K562 (cell line): ENCODE measurements around the gene PSMC6. TPM values are rescaled to one million over a fixed set of nuclear protein-coding genes. Genes with fewer than 3 reads are reported as not detected.

Experiments
- ATAC-seq: fragments of 200-7000 bp; cut with Tn5 transposase; 3 replicates; pipeline ENCODE4 v1.9.1; 2020; ENCODE audit warnings: moderate library complexity
- BruUV-seq: library from RNA; stranded (reverse); fragments of 400-500 nt; replicated peaks from 2 replicates; lab custom pipeline; 2021; lab: Mats Ljungman, UMichigan
- CTCF ChIA-PET: fragments of 300-600 bp; formaldehyde crosslinking; extraction: SDS; loops from one replicate; lab custom pipeline; 2021; ENCODE audit warnings: low intra/inter-chr PET ratio; lab: Yijun Ruan, JAX
- POLR2A ChIA-PET: fragments of 300-600, 350-650 bp; sonication (Branson Sonifier 250); formaldehyde crosslinking; extraction: SDS; loops from one replicate; lab custom pipeline; 2021; ENCODE audit warnings: antibody characterized with exemption, inconsistent platforms; lab: Yijun Ruan, JAX
- DNase-seq, 4 experiments: peaks; one replicate each; pipeline versions ENCODE4 v3.0.0 to v3.0.0-alpha.2; 2011 to 2018; ENCODE audit warnings: low spot score in 3 of 4, mixed read lengths in 3 of 4; ENCODE audit errors: extremely low read depth in 1 of 4
- FAIRE-seq: peaks from 2 replicates; lab custom pipeline; 2011; peaks lifted over from hg19 to GRCh38; lab: Jason Lieb, UNC
- H2AFZ ChIP-seq: 2 replicates; pipeline ENCODE4 v1.6.0; 2011; ENCODE audit warnings: low read depth, low read length, control low read depth, inconsistent platforms
- H3K27ac ChIP-seq: fragments of 200-600 bp; 3 replicates; pipeline ENCODE4 v1.8.0; 2011; ENCODE audit warnings: low read depth, mild to moderate bottlenecking, control low read depth, inconsistent platforms, low read length, moderate library complexity, mixed read lengths; ENCODE audit errors: extremely low read depth
- H3K27me3 ChIP-seq, 2 experiments: fragments of 300-600 bp in 1 of 2; 2 replicates in 1 of 2; 3 replicates in 1 of 2; pipeline versions ENCODE4 v1.6.0 to v1.8.0; 2011; ENCODE audit warnings: inconsistent platforms in 2 of 2, low read length in 2 of 2, mild to moderate bottlenecking in 1 of 2, mixed read lengths in 1 of 2, moderate library complexity in 1 of 2; ENCODE audit not compliant: control insufficient read depth in 2 of 2, insufficient read depth in 2 of 2
- H3K36me3 ChIP-seq: fragments of 300-600 bp; 3 replicates; pipeline ENCODE4 v1.8.0; 2011; ENCODE audit warnings: mild to moderate bottlenecking, low read length, inconsistent platforms; ENCODE audit not compliant: control insufficient read depth, insufficient read depth
- H3K4me1 ChIP-seq, 2 experiments: fragments of 200-600 bp in 1 of 2; replicated peaks in 1 of 2; 2 replicates in 1 of 2; 3 replicates in 1 of 2; pipeline versions ENCODE4 v1.5.1 to v1.8.0; 2011; ENCODE audit warnings: inconsistent platforms in 2 of 2, low read length in 2 of 2, mild to moderate bottlenecking in 1 of 2, mixed read lengths in 1 of 2, moderate library complexity in 1 of 2; ENCODE audit not compliant: control insufficient read depth in 2 of 2, insufficient read depth in 2 of 2
- H3K4me2 ChIP-seq: 2 replicates; pipeline ENCODE4 v1.6.1; 2011; ENCODE audit warnings: low read length, control low read depth, inconsistent platforms, mixed read lengths; ENCODE audit not compliant: insufficient read depth
- H3K4me3 ChIP-seq: fragments of 200-600 bp; sonication (generic), shearing (Covaris generic); 2 replicates; pipeline ENCODE4 v1.5.1; 2016; ENCODE audit warnings: control low read depth, inconsistent platforms
- H3K79me2 ChIP-seq: fragments of 200-600 bp; 3 replicates; pipeline ENCODE4 v1.8.0; 2011; ENCODE audit warnings: low read length, inconsistent platforms; ENCODE audit not compliant: control insufficient read depth, insufficient read depth
- H3K9ac ChIP-seq, 2 experiments: 2 replicates each; pipeline versions ENCODE4 v1.6.0 to v1.6.1; 2011; ENCODE audit warnings: low read depth in 2 of 2, low read length in 2 of 2, control low read depth in 1 of 2, inconsistent platforms in 1 of 2, mild to moderate bottlenecking in 1 of 2, mixed read lengths in 1 of 2; ENCODE audit not compliant: insufficient read depth in 1 of 2
- H3K9me1 ChIP-seq: one replicate; pipeline ENCODE4 v1.6.0; 2011; ENCODE audit warnings: inconsistent platforms, mild to moderate bottlenecking, low read length, moderate library complexity; ENCODE audit not compliant: control insufficient read depth, insufficient read depth
- H3K9me3 ChIP-seq: replicated peaks from 2 replicates; pipeline ENCODE4 v1.5.1; 2011; ENCODE audit warnings: low read depth, low read length, inconsistent platforms; ENCODE audit not compliant: control insufficient read depth, insufficient read depth
- H4K20me1 ChIP-seq: replicated peaks from 2 replicates; pipeline ENCODE4 v1.6.1; 2011; ENCODE audit warnings: low read length, inconsistent platforms, mixed read lengths; ENCODE audit not compliant: control insufficient read depth, insufficient read depth
- BRD9 ChIP-seq: fragments of 450-650 bp; IDR thresholded peaks from 2 replicates; pipeline ENCODE4 v1.6.1; 2018; ENCODE audit warnings: low read depth; ENCODE audit not compliant: partially characterized antibody
- CBX1 ChIP-seq: sonication (generic); IDR thresholded peaks from 2 replicates; pipeline ENCODE4 v1.6.1; 2016; ENCODE audit warnings: antibody characterized with exemption, low read depth, mild to moderate bottlenecking
- DIDO1 ChIP-seq: fragments of 450-650 bp; IDR thresholded peaks from 2 replicates; pipeline ENCODE4 v1.6.1; 2016; ENCODE audit warnings: low read depth, missing biosample characterization, missing genetic modification characterization
- GTF2F1 ChIP-seq: IDR thresholded peaks from 2 replicates; pipeline ENCODE4 v1.6.1; 2011; ENCODE audit warnings: low read depth, low read length, improper control_type of control experiment
- ILK ChIP-seq: fragments of 450-650 bp; IDR thresholded peaks from 2 replicates; pipeline ENCODE4 v1.6.1; 2016; ENCODE audit warnings: missing genetic modification characterization, low read depth, mild to moderate bottlenecking, missing compliant biosample characterization, moderate library complexity, borderline replicate concordance
- MTF1 ChIP-seq: fragments of 250-450 bp; sonication (Bioruptor Pico); IDR thresholded peaks from 2 replicates; pipeline ENCODE4 v1.9.0; 2021; ENCODE audit warnings: moderate library complexity, mild to moderate bottlenecking, inconsistent platforms, borderline replicate concordance
- OTX1 ChIP-seq: fragments of 450-650 bp; formaldehyde crosslinking; IDR thresholded peaks from 2 replicates; pipeline ENCODE4 v1.4.0; 2022; ENCODE audit warnings: mild to moderate bottlenecking
- POLR2AphosphoS2 ChIP-seq: IDR thresholded peaks from 2 replicates; pipeline ENCODE4 v1.6.1; 2012; ENCODE audit warnings: low read length, improper control_type of control experiment
- SMAD3 ChIP-seq: fragments of 450-650 bp; formaldehyde crosslinking; conservative IDR thresholded peaks from 2 replicates; pipeline ENCODE4 v1.4.0; 2020; ENCODE audit warnings: mild to moderate bottlenecking
- TAF1 ChIP-seq: IDR thresholded peaks from 2 replicates; pipeline ENCODE4 v1.6.1; 2011; ENCODE audit warnings: mild to moderate bottlenecking, low read length, moderate library complexity; ENCODE audit not compliant: insufficient read depth, control insufficient read depth, severe bottlenecking; ENCODE audit errors: extremely low read depth
- TCF7 ChIP-seq: sonication (generic); IDR thresholded peaks from 2 replicates; pipeline ENCODE4 v1.6.1; 2016; ENCODE audit warnings: antibody characterized with exemption, borderline replicate concordance
- ZNF41 ChIP-seq: fragments of 250-450 bp; sonication (Bioruptor Pico); conservative IDR thresholded peaks from 2 replicates; pipeline ENCODE4 v1.4.0; 2020; ENCODE audit warnings: mild to moderate bottlenecking
- WGBS: fragments of 100-300 bp; shearing (Covaris generic); methylation state at CpG from one replicate; pipeline ENCODE4 v1.1.6; 2016; ENCODE audit warnings: low coverage, mixed read lengths; ENCODE audit not compliant: insufficient coverage; ENCODE audit errors: missing lambda C conversion rate; 5-methylcytosine and 5-hydroxymethylcytosine counted together
- in situ Hi-C: fragments of 300-500 bp; cut with MboI; formaldehyde crosslinking; loops from 4 replicates; pipeline ENCODE4 v1.15.0; 2018; ENCODE audit warnings: inconsistent platforms, mixed read lengths
- intact Hi-C: fragments of 100-400 bp; cut with micrococcal nuclease; formaldehyde crosslinking; loops from 2 replicates; pipeline ENCODE4 v1.14.2; 2022
- polyA plus RNA-seq, 8 experiments: library from polyadenylated mRNA; depleted of rRNA in 4 of 8; stranded (reverse) in 5 of 8; unstranded in 3 of 8; fragments of >200 nt; fragmentation: Nextera tagmentation in 2 of 8; fragmentation: Illumina TruSeq in 1 of 8; extraction: Ambion mirVana in 2 of 8; extraction: Trizol in 1 of 8; gene quantifications; 2 replicates each; pipeline versions ENCODE4 v1.2.1 to v1.2.3, GENCODE V29; 2011 to 2014; ENCODE audit warnings: inconsistent platforms in 1 of 8, missing spikeins in 1 of 8
- total RNA-seq, 7 experiments: library from RNA; depleted of rRNA in 6 of 7; stranded (reverse); fragments of >200 nt in 6 of 7; fragmentation: Illumina TruSeq in 2 of 7; extraction: Trizol in 2 of 7; gene quantifications; 2 replicates each; pipeline versions ENCODE4 v1.2.1 to v1.2.3, GENCODE V29; 2011 to 2021; ENCODE audit warnings: low replicate concordance in 1 of 7
- TF ChIP-seq, protein P1 (sequence below): fragments of 450-650 bp; IDR thresholded peaks from one replicate; pipeline ENCODE4 v1.6.1; 2018; ENCODE audit warnings: mild to moderate bottlenecking, moderate library complexity; ENCODE audit not compliant: partially characterized antibody
- TF ChIP-seq, protein P2 (sequence below): fragments of 450-650 bp; IDR thresholded peaks from 2 replicates; pipeline ENCODE4 v1.6.1; 2018; ENCODE audit not compliant: partially characterized antibody
- TF ChIP-seq, protein P3 (sequence below): fragments of 450-650 bp; formaldehyde crosslinking; IDR thresholded peaks from 2 replicates; pipeline ENCODE4 v1.4.0; 2022; ENCODE audit warnings: missing genetic modification characterization

PSMC6 gene
- total and polyA plus RNA-seq, 9 of the 15 experiments (the other 6 are each of a cell fraction or from before 2014, with no cell fraction given): 91.4 to 224 (median 182) TPM

DNA sequence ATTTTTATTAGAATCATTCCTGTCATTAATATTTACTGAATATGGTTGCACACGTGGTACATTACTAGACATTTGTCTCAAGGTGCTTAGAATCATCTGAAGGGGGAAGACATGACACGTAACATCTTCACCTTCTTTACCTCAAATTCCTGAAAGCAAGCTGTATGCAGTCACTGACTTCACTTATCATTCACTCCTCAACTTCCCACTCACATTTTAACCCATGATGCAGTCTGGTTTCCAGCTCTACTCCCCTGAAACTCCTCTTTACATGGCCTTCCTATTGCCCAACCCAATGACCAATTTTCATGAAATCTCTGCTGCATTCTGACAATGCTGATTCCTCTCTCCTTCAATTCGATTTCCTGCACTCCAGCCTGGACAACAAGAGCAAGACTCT lies 5.8 kb upstream of the PSMC6 start (continued):
- TF ChIP-seq, protein P1, sequence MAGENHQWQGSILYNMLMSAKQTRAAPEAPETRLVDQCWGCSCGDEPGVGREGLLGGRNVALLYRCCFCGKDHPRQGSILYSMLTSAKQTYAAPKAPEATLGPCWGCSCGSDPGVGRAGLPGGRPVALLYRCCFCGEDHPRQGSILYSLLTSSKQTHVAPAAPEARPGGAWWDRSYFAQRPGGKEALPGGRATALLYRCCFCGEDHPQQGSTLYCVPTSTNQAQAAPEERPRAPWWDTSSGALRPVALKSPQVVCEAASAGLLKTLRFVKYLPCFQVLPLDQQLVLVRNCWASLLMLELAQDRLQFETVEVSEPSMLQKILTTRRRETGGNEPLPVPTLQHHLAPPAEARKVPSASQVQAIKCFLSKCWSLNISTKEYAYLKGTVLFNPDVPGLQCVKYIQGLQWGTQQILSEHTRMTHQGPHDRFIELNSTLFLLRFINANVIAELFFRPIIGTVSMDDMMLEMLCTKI: no peak
- TF ChIP-seq POLR2AphosphoS2 (no peak), TAF1 (no peak)

DNA sequence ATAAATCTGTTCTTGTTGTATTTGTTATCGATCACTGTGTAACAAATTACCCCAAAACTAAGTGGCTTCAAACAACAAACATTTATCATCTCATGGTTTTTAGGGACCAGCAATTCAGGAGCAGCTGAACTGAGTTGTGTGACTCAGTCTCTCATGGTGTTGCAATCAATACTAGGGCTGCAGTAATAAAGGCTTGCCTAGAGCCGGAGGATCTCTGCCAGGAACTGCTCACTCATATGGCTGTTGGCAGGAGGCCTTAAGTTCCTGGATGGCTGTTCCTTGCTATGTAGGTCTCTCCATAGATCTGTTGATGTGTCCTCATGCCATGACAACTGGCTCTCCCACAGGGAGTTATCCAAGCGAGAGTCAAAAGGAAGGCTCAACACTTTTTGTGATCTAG lies 3.8 kb upstream of the PSMC6 start:
- no peak overlapping the region for H3K27ac ChIP-seq
- 89% methylated on average over 3 of the region's 3 CpGs for WGBS
- no peak overlapping the region for H3K4me3 ChIP-seq
- no peak overlapping the region for H3K4me2 ChIP-seq
- no peak overlapping the region for H3K9ac ChIP-seq
- H4K20me1 ChIP-seq: no peaks in the 10 kb centered on the region
- no peaks in the 10 kb centered on the region for H3K27me3 ChIP-seq
- no peaks in the 10 kb centered on the region for H3K36me3 ChIP-seq
- POLR2A ChIA-PET: no interaction called here
- TF ChIP-seq BRD9: no peak
- no peak for TF ChIP-seq CBX1
- no peak for TF ChIP-seq GTF2F1
- TF ChIP-seq MTF1: no peak
- TF ChIP-seq, protein P2, sequence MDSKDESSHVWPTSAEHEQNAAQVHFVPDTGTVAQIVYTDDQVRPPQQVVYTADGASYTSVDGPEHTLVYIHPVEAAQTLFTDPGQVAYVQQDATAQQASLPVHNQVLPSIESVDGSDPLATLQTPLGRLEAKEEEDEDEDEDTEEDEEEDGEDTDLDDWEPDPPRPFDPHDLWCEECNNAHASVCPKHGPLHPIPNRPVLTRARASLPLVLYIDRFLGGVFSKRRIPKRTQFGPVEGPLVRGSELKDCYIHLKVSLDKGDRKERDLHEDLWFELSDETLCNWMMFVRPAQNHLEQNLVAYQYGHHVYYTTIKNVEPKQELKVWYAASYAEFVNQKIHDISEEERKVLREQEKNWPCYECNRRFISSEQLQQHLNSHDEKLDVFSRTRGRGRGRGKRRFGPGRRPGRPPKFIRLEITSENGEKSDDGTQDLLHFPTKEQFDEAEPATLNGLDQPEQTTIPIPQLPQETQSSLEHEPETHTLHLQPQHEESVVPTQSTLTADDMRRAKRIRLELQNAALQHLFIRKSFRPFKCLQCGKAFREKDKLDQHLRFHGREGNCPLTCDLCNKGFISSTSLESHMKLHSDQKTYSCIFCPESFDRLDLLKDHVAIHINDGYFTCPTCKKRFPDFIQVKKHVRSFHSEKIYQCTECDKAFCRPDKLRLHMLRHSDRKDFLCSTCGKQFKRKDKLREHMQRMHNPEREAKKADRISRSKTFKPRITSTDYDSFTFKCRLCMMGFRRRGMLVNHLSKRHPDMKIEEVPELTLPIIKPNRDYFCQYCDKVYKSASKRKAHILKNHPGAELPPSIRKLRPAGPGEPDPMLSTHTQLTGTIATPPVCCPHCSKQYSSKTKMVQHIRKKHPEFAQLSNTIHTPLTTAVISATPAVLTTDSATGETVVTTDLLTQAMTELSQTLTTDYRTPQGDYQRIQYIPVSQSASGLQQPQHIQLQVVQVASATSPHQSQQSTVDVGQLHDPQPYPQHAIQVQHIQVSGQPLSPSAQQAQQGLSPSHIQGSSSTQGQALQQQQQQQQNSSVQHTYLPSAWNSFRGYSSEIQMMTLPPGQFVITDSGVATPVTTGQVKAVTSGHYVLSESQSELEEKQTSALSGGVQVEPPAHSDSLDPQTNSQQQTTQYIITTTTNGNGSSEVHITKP: no peak
- TF ChIP-seq TCF7: no peak
- TF ChIP-seq ILK (tag): no peak
- TF ChIP-seq OTX1 (CRISPR knock-in tag): no peak
- no peak for TF ChIP-seq SMAD3 (CRISPR knock-in tag)
- no peak for TF ChIP-seq ZNF41 (CRISPR knock-in tag)
- no peak for TF ChIP-seq DIDO1 (tag)
- TF ChIP-seq, protein P3, sequence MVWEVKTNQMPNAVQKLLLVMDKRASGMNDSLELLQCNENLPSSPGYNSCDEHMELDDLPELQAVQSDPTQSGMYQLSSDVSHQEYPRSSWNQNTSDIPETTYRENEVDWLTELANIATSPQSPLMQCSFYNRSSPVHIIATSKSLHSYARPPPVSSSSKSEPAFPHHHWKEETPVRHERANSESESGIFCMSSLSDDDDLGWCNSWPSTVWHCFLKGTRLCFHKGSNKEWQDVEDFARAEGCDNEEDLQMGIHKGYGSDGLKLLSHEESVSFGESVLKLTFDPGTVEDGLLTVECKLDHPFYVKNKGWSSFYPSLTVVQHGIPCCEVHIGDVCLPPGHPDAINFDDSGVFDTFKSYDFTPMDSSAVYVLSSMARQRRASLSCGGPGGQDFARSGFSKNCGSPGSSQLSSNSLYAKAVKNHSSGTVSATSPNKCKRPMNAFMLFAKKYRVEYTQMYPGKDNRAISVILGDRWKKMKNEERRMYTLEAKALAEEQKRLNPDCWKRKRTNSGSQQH (CRISPR knock-in tag): no peak
- ATAC-seq: no peak
- H3K9me1 ChIP-seq: no peaks in the 10 kb centered on the region
- no peak overlapping the region for H2AFZ ChIP-seq
- H3K9me3 ChIP-seq: no peaks in the 10 kb centered on the region
- no peak for FAIRE-seq
- peaks cover 13% of the 10 kb centered on the region for H3K79me2 ChIP-seq
- H3K4me1 ChIP-seq: peaks cover 0 to 1% of the 10 kb centered on the region in 2 experiments; a peak in 2 of 5 replicates
- CTCF ChIA-PET: no interaction called here
- intact Hi-C loops (no loop called here), in situ Hi-C loops (no loop called here)
- BruUV-seq: no TSS peak
- no peak for DNase-seq
